ELR (cell line): Measurements from ENCODE around the gene FRMD4B.
A peak's percentile ranks its signal among the peaks of the same experiment; 100 is the strongest.
"Not testable (repeated sequence)": the region's sequence is repeated elsewhere in the genome, so short reads cannot be mapped to it uniquely, and the experiment has no call there.

Source experiments
- DNase-seq: peaks from one replicate; pipeline ENCODE4 v3.0.0-alpha.2; 2015; ENCODE audit warnings: low read depth

The FRMD4B gene

DNA sequence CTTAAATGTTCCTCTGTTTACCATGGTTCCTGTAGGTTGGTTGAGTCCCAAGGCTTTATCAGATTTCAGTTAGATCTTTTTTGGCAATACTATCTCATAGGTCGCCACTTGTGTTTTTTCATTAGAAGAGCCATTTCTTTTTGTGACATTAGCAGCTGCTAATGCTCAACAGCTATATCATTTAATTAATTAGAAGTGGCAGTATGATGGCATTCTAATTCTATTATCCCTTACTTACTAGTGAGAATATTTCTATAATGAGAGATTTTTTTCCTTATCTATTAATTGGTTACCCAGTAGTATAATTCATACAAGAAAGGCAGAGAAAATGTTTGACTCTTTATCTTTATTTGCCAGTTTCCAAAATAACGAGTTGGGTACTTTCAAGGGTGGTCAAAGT lies 25.2 kb downstream of the FRMD4B start:
- no peak for DNase-seq

DNA sequence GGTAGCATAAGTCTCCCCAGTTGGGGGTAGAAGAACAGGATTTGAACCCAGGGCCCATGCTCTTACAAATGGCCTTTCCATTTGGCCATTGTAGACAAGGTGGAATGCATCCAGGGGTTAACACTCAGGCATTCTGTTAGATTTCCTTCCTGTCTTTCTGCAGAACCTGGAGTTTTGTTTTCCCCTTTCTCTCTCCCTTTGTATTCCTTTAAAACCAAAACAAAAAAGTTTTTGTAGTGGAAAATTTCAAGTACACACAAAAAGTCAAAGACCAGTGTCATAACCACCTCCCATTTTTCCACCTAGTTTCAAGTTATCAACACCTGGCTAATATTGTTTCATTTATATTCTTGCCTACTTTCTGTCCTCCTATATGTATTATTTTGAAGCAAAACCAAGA lies 26.0 kb downstream of the FRMD4B start:
- no peak for DNase-seq

DNA sequence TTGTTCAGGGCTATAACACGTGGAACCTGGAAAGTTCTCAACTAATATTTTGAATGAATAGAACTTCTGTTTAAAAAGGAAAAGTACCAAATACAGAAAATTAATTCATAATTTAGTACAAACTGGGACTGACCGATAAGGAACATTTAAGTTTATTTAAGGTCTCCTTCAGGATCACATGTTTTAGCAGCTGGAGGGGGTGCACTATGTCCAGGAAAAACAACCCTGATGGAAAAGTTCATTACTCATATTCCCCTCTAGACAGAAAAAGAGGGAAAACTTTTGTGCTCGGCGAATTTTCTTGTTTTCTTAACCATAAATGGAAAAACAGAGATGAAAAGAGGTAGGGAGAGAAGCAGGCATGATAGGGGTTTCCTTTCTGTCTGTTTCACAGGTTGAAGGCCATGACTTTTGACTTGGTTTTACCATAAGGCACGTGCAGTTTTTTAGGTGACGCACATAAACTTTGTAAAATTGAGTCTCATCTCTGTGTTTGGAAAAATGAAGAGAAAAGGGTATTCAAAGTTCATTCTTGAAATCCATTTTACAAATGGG lies 26.5 kb downstream of the FRMD4B start:
- no peak for DNase-seq

DNA sequence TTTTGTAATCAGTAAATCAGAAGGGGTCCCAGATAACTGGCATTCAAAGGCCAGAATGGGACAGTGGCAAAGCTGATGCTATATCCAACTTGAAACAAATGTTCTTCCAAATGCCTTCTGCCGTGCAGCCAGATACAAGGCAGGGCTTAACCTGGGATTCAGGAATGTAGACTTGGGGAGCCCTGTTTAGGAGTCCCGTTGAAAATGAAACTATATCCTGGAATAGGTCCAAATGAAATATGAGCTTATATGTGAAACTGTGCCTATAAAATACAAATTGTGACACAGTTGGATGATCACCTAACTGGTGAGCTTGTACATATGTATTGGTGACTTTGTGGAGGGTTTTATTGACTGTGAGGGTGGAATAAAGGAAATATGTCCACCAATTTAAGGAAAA lies 28.7 kb downstream of the FRMD4B start:
- peak; percentile 2 for DNase-seq

DNA sequence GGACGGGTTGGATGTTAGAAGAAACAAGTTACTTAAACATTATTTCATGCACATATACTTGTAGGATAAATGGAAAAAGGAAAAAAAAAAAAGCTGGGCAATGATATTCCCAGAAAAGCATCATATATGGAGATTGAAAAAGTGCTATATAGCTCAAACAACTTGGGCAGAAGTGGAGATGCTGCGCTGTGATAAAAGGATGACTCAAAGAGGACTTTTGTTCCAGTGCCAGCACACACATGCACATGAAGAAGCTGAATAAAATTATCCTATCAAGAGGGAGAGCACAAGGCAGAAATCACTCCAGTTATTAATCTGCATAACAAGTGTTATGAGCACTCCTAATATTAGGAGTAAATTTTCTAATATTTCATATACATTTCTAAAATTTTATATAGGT lies 30.9 kb downstream of the FRMD4B start:
- peak; percentile 12 for DNase-seq

DNA sequence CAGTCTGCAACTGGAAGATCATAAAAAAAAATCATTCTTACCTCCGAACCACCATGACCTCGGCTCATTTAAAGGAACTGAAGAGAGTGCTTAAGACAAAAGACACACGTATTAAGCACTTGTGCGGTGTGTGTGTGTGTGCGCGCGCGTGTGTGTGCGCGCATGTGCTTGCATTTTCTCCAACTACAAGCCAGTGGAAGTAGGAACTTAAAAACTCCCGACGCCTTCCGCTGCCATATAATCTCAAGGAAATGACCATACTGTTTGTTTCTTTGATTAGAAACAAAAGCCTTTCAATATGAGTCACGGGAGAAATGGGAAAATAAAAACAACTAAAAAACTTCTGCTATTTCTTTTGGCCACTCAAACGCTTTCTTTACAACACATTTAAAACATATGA lies 32.4 kb downstream of the FRMD4B start:
- DNase-seq = no peak

DNA sequence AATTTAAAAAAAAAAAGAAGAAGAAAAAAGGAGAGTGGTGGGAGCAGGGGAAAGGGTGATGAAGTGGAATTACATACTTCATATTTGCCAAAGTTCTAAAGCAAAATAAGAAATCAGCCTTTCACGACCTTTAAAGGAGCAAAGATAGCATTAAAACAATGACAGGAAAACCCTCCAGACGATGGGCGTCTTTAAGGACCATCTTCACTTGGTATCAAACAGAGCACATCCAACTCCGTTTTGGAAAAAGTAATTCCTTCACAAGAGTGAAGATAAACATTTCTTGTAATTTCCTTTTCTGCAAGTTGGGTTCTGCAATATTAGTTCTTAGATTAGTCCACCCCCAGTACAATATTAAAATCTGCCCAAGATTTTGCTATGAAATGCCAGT lies 32.8 kb downstream of the FRMD4B start:
- no peak for DNase-seq

DNA sequence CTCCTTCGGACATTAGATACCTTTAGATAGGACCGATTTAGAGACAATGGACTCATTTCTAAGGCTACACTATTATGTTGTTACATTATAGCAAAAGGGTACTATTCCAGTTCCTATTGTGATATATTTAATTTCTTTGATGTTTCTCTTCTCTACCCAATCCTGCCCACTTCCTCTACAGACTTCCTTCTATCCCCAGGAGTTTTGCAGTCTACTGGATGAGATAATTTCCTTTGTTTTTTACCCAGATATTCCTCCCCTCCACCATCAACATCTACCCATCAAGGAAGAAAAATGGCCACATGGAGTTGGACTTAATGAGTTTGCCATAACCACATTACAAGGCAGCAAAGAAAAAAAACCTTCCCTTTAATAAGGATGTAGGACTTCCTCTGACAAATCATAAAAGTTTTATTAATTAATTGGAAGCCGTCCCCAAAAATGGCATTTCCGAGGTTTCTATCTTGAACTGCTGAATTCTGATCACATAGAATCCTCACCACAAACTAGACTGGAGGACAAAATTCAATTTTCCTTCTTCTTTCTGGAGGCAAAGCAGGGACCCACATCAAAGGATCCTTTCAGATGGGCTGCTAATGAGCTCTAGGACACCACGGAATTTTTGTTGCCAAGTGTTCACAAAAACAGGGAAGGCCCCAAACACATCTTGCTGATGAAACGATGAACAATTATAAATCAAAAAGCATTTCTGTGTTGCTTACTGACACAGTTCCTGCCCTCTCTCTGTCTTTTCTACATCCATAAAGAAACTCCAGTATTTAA lies 33.4 kb downstream of the FRMD4B start:
- no peak for DNase-seq

DNA sequence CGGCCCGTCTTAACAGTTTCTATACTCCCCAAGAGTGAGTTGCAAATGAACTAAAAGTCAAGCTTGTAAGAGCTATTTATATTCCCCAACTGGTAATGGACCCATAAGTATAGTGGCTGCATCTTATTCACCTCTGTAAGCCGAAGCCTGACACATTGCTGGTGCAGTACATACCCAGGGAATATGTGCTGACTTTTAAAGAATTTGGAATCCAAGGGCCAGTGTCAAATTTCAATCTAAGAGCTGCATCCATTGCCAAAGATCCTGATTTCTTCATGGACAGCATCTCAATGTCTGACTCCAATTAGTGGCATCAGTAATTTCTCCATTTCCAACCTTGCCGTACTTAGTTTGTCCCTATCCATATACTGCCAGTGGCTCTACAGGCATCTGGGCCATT lies 42.0 kb downstream of the FRMD4B start:
- DNase-seq = no peak

DNA sequence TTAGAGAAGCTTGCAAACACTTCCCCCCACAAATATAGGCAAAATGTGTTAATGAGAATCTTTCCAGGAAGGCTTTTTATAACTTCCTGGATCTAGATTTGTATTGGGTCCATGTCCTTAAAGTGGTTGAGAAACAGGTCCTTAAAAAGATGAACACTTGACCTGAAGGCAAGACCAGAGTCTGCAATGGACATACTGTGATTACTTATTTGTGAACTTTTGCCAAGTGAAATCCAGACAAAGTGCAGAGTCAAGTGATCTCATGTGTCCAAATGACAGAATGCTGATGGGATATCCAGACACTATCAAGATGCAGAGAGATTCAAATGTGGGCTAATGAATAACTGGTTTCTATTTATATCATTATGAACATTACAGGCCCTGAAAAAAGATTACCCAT lies 43.8 kb downstream of the FRMD4B start:
- DNase-seq = no peak

DNA sequence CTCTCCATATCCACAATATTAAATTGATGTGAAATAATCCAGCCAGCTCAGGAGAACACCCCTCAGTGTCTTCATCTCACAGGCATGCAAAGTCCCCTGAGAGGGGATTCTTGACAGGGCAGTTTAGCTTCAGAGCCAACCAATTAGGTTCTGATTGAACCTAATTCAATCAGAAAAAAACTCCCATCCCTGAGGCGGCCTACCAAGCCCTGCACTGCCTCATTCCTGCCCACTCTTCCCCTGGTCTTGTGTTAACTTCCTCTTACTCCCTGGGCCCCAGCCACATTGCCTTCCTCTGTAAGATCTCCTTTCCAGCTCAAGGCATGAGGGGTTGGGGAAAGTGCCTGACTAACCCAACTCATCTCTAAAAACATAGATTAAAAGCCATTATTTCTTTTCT lies 46.1 kb downstream of the FRMD4B start:
- no peak for DNase-seq

DNA sequence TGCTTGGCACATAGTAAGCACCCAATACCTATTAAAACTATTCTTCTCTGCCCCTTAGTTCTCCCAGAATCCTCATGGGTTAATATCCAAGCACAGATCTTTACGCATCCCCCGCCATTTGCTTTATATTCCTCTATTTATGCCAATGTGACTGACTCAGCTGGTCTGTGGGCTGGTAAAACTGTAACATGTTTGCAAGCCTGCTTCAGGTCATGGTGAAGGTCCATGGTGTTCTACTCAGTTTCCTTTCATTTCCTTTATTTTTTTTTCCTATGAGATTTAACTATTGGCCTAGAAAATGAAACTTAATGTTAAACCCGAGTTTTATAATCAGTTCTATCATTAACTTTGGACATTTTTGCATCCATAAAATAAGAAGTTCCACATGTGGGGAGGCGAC lies 47.0 kb downstream of the FRMD4B start:
- DNase-seq = no peak

DNA sequence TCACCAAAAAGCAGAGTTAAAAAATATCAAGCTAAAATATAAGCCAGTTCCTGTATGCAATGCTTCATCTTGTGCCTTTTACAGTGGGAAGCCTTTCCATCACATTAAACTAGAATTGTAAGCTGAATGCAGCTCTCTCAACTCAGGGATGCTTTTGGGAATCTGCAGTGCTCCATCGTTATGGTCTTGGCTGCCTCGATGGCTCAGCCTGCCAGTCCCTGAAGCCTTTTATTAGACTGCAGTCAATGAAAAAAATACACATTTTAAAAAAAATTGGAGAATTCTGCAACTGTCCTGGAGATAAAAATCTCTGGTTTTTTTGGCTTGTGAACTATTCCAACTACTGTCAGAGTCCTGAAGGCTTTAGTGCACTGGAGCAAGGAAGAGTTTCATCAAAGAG lies 53.0 kb downstream of the FRMD4B start:
- no peak for DNase-seq

DNA sequence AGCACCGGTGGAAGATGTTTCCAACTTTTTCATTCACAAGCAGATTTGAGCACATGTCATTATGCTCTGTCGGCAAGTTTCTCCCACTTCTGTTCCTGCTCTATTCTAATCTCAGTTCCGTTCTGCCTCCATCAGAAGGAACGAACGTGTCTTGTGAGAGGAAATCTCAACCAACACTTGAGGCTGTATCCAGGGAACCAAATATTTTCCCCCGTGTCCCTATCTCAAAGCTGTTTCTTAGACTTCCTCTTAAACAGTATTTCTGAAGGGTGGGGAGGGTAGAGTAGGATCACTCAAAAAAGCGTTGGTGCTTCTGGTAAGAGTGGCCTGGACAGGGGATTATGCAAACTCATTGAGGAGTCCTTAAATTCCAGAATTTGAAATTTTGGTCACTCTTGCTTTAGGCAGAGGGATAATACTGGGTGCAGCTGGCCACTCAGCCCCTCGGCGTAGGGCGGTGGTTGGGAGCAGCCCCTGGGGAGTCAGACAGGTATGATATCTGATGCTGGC lies 54.9 kb downstream of the FRMD4B start:
- DNase-seq = no peak

DNA sequence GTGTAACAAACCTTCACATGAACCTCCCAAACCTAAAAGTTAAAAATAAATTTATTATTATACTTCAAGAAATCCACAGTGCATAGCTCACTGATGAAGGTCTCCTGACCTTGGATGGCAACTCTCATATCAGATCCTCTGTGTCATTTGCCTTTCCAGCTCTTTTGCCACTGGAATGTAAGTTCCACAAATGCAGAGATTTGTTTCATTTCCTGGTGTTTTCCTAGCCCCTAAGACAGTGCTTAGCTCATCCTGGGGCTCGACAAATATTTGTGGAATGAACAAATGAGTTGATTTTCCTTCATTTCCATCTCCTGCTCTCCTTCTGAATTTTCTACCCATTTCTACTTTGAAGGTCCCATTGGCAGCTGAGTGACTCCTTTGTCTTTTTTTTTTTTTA lies 56.0 kb downstream of the FRMD4B start:
- peak; percentile 8 for DNase-seq

DNA sequence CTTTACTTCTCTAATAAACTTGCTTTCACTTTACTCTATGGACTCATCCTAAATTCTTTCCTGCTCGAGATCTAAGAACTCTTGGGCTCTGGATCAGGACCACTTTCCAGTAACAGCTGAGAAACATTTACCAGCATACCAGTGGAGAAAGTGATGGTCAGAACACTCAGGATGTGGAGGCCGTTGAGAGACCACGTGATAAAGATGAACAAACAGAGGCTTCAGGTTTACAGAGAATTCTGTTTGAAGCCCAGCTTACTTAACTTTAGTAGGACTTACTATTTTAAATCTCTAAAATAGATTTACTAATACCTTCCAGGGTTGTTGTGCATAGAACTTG lies 57.0 kb downstream of the FRMD4B start:
- DNase-seq = no peak

DNA sequence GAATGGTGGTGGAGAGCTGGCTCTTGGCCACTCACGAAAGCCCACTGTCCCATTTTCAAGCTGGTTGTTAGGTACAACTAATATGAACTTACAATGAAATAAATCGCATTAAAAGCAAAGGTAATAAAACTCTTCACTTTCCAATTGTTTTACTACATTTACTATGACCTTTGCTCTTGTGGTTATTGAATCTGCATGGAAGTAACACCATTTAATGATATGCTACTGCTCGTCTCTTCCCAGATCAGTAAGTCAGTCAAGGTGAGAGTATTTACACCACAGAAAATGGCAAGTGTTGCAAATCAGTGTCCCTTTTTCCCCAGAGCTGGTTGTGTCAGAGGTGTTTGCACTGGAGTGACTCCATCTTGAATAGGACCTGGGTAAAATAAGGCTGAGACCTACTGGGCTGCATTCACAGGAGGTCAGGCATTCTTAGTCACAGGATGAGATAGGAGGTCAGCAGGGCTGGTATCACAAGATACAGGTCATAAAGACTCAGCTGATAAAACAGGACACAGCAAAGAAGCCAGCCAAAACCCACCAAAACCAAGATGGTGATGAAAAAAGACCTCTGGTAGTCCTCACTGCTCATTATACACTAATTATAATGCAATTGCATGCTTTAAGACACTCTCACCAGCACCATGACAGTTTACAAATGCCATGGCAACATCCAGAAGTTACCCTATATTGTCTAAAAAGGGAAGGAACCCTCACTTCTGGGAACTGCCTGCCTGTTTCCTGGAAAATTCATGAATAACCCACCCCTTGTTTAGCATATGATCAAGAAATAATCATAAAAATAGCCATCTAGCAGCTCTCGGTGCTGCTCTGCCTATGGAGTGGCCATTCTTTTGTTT lies 57.6 kb downstream of the FRMD4B start:
- no peak for DNase-seq

DNA sequence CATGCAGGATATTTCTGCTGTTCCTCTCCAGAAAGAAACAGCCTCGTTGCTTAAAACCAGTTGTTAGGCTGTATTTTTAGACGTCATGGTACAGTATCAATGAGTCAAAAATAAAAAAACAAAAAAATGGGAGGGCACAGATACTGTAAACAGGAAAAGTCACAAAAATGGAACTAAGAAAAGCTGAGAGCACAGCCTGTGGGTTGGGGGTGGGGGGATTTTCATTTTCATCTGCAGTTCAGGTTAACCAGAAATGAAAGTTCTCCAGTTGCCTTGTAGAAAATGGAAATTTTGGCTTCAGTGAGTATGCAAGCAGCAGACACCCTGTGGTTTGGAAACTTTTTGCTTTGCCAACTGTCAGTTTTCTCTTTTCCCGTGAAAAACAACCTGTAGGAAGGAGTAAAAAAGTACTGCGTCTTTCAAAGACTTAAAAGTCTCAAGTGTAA lies 59.0 kb downstream of the FRMD4B start:
- DNase-seq = no peak

DNA sequence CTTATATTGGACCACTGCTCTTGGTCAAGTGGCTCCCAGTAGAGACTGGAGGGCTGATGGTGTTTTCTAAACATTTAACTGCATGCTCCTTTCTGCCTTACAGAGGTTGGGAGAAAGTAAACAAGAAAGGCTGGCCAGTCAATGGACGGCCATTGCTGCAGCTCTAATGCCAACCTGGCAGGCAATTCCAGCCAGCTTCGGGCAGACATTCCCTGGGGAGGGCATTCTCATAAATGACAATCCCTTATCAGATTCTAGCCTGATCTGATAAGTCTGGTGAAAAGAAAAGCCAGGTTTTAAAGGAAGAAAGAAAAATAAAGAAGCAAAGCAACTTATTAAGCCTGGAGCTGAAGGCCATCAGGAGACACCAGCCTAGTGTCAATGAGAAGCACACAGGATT lies 60.7 kb downstream of the FRMD4B start:
- DNase-seq = no peak

DNA sequence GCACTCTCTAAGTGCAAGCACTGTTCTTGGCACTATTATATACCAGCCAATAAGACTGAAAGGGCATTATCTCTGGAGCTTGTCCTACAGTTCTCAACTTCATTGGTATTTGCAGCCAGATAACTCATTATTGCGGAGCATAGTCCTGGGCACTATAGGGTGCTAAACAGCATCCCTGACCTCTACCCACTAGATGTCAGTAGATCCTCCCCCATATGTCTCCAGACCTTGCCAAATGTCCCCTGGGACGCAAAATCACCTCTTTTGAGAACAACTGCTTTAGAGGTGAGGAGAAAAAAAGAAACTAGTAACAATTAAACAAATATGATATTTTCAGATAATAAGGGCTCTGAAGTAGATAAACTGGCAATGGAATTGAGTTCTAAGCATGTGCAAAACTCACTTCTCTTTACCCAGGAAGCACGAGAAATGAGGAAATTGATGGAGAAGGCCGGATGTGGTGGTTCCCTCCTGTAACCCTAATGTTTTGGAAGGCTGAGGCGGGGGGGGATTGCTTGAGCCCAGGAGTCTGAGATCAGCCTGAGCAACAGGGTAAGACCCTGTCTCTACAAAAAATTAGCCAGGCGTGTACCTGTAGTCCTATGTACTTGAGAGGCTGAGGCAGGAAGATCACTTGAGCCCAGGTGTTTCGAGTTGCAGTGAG lies 61.4 kb downstream of the FRMD4B start:
- DNase-seq = peak; percentile 17

DNA sequence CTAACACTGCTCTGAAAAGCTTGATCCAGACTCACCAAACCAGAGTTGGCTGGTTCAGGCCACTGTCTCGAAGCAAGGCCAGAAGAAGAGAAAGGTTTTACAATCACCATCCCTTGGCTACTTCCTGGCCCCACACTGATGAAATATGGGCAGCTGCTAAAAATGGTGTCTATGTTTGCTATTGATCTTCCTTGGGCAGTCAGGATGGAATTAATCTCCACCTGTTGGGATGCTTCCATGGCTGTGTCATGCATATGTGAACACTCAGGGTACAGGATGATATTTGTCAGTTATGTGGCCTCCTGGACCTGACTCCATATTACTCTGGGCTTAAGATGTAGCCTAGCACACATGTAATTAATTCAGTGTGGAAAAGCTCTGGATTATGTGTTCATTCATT lies 61.9 kb downstream of the FRMD4B start:
- DNase-seq = no peak

DNA sequence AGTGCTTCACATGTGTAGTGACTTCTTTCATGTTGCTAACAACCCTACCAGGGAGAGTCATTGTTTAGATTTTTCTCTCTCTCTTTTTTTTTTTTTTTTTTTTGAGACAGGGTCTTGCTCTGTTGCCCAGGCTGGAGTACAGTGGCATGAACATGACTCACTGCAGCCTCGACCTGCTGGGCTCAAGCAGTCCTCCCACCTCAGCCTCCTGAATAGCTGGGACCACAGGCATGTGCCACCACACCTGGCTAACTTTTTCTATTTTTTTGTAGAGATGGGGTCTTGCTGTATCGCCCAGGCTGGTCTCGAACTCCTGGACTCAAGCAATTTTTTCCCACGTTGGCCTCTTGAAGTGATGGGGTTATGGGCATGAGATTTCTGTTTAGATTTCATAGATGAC lies 63.4 kb downstream of the FRMD4B start:
- not testable (repeated sequence) for DNase-seq

DNA sequence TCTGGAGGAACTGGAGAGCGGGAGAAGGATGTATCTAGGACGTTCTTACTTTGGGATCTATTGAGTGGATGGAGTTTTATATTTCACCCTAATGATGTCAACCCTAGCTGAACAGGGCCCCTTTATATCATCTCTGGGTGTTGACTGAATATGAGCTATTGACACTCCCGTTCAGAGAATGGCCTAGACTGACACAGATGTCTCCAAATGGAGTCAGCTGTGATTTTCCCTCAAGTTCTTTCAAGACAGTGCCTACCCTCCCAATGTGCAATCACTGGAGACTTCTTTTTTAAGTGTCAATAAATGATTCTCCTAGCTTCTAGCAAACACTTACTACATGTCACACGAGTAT lies 63.8 kb downstream of the FRMD4B start:
- DNase-seq = no peak
